Testis (tissue), 2 donors: ENCODE measurements around the gene GPR162.

ENCODE experiments used
- POLR2A ChIP-seq: fragments of 450-650 bp; IDR thresholded peaks from one replicate; pipeline ENCODE4 v1.6.1; 2017; ENCODE audit warnings: antibody characterized with exemption, mild to moderate bottlenecking, moderate library complexity
- TF ChIP-seq, protein P1 (sequence below), 3 experiments: fragments of 450-650 bp in 2 of 3; fragments of 200-600 bp in 1 of 3; sonication (generic) in 1 of 3; IDR thresholded peaks; one replicate each; pipeline ENCODE4 v1.5.1; 2016 to 2019; ENCODE audit warnings: antibody characterized with exemption in 3 of 3, mild to moderate bottlenecking in 2 of 3, moderate library complexity in 1 of 3

DNA sequence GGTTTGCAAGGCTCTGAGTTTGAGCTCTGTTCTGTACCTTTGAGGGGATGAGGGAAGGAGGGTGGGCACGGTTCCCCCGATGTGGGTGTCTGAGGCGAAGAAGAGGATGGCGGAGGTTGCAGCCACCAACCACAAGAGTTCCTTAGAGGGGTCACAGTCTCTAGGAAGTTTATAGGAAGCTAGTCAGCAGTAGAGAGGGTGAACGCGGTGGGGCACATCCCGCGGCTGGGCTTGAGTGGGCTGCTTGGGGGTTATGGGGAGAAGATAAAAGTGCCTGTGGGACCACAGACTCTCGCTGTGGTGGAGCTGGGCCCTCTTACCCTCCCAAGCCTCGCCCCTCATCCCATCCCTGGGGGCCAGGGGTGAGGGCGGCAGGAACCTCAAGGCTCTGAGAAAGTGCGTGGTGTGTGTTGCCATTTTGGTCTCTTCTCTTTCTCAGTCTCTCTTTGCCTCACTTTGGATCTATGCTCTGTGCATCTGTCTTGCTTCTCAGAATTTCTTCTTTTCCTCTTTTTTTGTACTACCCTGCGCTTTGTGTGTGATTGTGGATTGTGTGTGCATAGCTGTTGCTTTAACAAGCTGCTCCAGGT lies 29.6 kb upstream of the GPR162 start:
- TF ChIP-seq, protein P1, sequence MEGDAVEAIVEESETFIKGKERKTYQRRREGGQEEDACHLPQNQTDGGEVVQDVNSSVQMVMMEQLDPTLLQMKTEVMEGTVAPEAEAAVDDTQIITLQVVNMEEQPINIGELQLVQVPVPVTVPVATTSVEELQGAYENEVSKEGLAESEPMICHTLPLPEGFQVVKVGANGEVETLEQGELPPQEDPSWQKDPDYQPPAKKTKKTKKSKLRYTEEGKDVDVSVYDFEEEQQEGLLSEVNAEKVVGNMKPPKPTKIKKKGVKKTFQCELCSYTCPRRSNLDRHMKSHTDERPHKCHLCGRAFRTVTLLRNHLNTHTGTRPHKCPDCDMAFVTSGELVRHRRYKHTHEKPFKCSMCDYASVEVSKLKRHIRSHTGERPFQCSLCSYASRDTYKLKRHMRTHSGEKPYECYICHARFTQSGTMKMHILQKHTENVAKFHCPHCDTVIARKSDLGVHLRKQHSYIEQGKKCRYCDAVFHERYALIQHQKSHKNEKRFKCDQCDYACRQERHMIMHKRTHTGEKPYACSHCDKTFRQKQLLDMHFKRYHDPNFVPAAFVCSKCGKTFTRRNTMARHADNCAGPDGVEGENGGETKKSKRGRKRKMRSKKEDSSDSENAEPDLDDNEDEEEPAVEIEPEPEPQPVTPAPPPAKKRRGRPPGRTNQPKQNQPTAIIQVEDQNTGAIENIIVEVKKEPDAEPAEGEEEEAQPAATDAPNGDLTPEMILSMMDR (IDR thresholded peaks at IDR 0.05), result no peak
- no peak for TF ChIP-seq POLR2A
